Progenitor cell of endocrine pancreas (in vitro differentiated cells): Measurements from ENCODE around the gene TMEM252. TPM values are rescaled to one million over a fixed set of nuclear protein-coding genes. Genes with fewer than 3 reads are reported as not detected.

Experiments used
- DNase-seq: peaks from one replicate; pipeline ENCODE4 v3.0.0; 2021; ENCODE audit warnings: low spot score; ENCODE audit not compliant: unreplicated experiment
- H3K27ac Mint-ChIP-seq: 2 replicates; pipeline ENCODE4 v1.8.0; 2021; ENCODE audit warnings: mild to moderate bottlenecking, moderate library complexity, mixed read lengths
- H3K27me3 Mint-ChIP-seq: 2 replicates; pipeline ENCODE4 v1.8.0; 2021; ENCODE audit warnings: mixed read lengths
- H3K36me3 Mint-ChIP-seq: 2 replicates; pipeline ENCODE4 v1.8.0; 2022; ENCODE audit warnings: mixed read lengths; ENCODE audit not compliant: insufficient read depth
- H3K4me1 Mint-ChIP-seq: 2 replicates; pipeline ENCODE4 v1.8.0; 2021; ENCODE audit warnings: low read depth, mixed read lengths
- H3K4me3 Mint-ChIP-seq: 2 replicates; pipeline ENCODE4 v1.8.0; 2021; ENCODE audit warnings: low read depth, mild to moderate bottlenecking, moderate library complexity, mixed read lengths
- H3K9me3 Mint-ChIP-seq: 2 replicates; pipeline ENCODE4 v1.8.0; 2021; ENCODE audit warnings: low read depth, mixed read lengths
- total RNA-seq: library from RNA; stranded (reverse); gene quantifications from 2 replicates; pipeline ENCODE4 v1.2.1, GENCODE V29; 2021
- TF ChIP-seq, protein P1 (sequence below): fragments of 200-600 bp; sonication (generic); IDR thresholded peaks from one replicate; pipeline ENCODE4 v1.5.0; 2021; ENCODE audit warnings: antibody characterized with exemption, mild to moderate bottlenecking; ENCODE audit not compliant: unreplicated experiment

Gene TMEM252
- total RNA-seq, 1 donor from 2014 or later = not detected

DNA sequence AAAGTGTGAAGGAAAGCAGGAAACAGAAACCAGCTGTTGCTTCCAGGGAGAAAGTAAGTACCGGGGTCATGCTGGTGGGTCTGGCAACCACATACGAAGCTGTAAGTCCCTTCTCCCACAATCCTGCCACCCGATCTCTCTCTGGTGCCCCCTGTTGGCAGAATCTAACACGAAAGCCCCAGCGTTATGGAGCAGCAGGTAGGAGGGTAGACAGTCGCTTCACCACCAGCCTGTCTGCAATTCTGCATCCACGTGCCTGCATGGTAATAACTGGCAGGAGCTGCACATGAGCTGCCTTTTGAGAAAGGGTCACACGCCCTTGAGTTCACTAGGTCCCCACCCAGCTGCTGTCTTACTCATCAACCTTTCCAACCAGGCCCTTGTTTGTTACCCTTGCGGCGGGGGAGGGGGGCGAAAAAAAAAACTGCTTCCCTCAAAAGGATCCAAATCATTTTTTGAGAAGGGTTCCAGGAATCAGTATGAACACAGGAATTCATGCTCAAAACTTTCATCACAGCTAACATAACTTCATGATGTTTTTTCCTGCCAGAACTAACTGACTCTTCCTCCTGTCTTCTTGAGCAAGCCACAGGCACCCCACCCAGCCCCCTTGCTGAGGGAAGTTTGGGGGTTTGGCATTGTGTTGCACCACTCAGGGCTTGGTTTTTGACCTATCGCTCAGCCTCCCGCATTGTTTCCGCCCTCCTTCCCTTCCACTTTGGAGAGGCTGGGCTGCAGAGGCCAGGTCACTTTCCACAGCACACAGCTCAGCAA lies 19.6 kb upstream of the TMEM252 start:
- no peak overlapping the region for H3K27ac Mint-ChIP-seq
- DNase-seq = no peak
- no peaks in the 10 kb centered on the region for H3K36me3 Mint-ChIP-seq
- peaks cover 39% of the 10 kb centered on the region for H3K27me3 Mint-ChIP-seq
- H3K9me3 Mint-ChIP-seq = no peaks in the 10 kb centered on the region
- no peak overlapping the region for H3K4me3 Mint-ChIP-seq
- TF ChIP-seq, protein P1, sequence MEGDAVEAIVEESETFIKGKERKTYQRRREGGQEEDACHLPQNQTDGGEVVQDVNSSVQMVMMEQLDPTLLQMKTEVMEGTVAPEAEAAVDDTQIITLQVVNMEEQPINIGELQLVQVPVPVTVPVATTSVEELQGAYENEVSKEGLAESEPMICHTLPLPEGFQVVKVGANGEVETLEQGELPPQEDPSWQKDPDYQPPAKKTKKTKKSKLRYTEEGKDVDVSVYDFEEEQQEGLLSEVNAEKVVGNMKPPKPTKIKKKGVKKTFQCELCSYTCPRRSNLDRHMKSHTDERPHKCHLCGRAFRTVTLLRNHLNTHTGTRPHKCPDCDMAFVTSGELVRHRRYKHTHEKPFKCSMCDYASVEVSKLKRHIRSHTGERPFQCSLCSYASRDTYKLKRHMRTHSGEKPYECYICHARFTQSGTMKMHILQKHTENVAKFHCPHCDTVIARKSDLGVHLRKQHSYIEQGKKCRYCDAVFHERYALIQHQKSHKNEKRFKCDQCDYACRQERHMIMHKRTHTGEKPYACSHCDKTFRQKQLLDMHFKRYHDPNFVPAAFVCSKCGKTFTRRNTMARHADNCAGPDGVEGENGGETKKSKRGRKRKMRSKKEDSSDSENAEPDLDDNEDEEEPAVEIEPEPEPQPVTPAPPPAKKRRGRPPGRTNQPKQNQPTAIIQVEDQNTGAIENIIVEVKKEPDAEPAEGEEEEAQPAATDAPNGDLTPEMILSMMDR = peak; percentile 38
- peaks cover 1% of the 10 kb centered on the region for H3K4me1 Mint-ChIP-seq

DNA sequence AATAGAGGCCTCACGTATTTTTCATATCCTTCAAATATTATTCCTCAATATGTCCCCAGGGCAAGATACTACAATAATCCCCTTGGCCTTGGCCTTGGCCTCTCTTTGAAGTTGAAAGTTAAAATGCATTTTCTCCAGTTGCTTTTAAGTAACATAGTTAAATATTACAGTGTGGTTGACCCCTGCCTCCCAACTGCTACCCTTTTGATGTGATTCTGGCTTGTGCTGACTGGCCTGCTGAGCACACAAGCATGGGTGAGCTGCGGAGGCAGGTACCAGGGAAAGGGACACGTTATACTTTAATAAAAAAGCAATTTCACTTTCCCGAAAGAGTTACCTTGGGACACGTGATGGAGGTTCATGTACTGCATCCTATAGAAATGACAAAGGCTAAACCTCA lies 17.9 kb upstream of the TMEM252 start:
- Mint-ChIP-seq H3K4me3 (no peak overlapping the region), H3K9me3 (no peaks in the 10 kb centered on the region), H3K27me3 (peaks cover 38% of the 10 kb centered on the region), H3K27ac (no peak overlapping the region), H3K4me1 (no peaks in the 10 kb centered on the region), H3K36me3 (no peaks in the 10 kb centered on the region)
- DNase-seq = no peak
- TF ChIP-seq, protein P1 = no peak

DNA sequence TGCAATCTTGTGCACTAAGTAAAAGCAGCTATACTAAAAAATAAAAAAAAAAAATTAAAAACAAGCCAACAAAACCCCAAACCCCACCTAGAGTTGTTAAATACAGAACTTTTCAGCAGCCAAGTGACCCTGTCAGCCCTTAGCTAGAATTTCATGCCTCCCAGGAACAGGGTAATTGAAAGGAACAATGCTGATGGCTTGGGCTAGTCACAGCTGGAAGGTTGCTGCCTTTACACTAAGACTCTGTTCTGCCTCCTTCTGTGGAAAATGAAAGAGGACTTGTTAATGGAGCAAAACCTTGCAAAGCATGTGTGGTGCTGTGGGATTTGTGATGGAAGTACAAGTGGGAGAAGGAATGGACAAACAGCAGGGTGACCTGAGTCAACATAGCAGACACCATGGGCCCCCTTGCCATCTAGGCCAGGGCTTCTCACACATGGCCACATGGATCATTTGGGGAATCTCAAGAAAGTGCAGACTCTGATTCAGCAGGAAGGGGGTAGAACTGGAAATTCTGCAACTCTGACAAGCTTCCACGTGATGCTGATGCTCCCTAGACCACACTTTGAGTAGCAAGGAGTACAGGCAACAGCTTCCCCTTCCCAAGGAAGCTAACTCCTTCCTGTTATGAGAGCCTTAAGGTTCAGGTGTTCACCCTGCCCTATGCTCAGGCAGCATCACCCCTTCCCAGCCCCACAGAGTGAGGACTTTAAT lies 14.9 kb upstream of the TMEM252 start:
- TF ChIP-seq, protein P1 = no peak
- Mint-ChIP-seq H3K27me3 (peaks cover 31% of the 10 kb centered on the region), H3K27ac (no peak overlapping the region)

DNA sequence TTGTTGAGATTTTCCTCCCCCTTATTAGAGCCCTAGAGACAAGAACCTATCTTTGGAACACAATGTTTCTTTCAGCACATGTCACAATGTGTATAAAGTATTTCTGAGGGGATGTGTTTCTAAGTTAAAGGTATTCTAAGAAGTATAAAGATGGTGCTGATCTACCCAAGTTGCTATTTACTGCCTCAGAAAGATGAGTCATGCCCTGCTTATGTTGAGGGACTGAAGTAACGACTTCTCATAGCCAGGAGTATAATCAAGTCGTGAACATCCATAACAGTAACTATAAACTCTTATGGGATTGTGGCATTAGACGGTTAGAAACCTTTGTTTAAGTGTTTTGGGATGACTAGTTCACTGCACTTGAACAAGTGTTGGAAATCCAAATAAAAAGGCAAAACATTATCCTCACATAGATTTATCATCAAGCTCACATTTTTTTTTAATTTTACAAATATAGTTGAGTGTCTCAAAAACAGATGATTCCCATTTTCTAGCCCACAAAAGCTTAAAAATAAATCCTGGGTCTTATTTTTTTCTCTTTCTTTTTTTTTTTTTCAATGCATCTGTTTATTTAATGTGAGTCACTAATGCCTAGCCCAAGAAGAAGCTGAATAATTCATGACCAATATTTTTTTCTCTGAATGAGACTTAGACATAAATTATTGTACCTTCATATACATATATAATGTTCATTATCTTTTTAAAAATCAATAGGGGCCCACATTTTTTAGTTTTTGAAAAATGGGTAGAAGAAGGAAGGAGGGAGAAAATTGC lies 12.2 kb upstream of the TMEM252 start:
- DNase-seq = no peak
- peaks cover 25% of the 10 kb centered on the region for H3K27me3 Mint-ChIP-seq
- H3K4me3 Mint-ChIP-seq = no peak overlapping the region
- TF ChIP-seq, protein P1 = no peak
- no peaks in the 10 kb centered on the region for H3K4me1 Mint-ChIP-seq
- no peaks in the 10 kb centered on the region for H3K9me3 Mint-ChIP-seq
- H3K27ac Mint-ChIP-seq = no peak overlapping the region
- no peaks in the 10 kb centered on the region for H3K36me3 Mint-ChIP-seq

More for the DNA sequence above, 14.9 kb upstream of the TMEM252 start:
- no peaks in the 10 kb centered on the region for H3K36me3 Mint-ChIP-seq
- no peaks in the 10 kb centered on the region for H3K9me3 Mint-ChIP-seq
- DNase-seq = no peak
- no peaks in the 10 kb centered on the region for H3K4me1 Mint-ChIP-seq
- no peak overlapping the region for H3K4me3 Mint-ChIP-seq

DNA sequence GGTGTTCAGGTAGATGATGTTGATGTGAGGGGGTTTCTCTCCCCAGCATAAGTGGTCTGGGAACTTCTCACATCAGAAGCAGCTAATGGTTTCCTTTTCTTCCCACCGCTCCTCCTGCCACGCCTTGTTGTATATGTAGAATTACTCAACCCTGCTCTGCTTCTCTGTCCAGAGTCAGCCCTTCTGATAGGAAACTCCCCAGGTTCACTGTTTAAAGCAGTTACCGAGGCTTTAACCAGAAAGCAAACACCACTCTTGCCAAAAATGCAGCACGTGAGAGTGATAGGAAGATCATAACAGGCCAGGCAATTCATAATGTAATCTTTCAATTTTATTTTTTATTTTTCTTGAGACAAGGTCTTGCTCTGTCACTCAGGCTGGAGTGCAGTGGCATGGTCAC lies 10.5 kb upstream of the TMEM252 start:
- DNase-seq = no peak
- TF ChIP-seq, protein P1 = no peak
- H3K4me1 Mint-ChIP-seq = no peaks in the 10 kb centered on the region
- no peak overlapping the region for H3K27ac Mint-ChIP-seq
- H3K9me3 Mint-ChIP-seq = no peaks in the 10 kb centered on the region
- peaks cover 22% of the 10 kb centered on the region for H3K27me3 Mint-ChIP-seq
- no peak overlapping the region for H3K4me3 Mint-ChIP-seq
- no peaks in the 10 kb centered on the region for H3K36me3 Mint-ChIP-seq
